ENCODE results near the gene SENP6. TPM values are rescaled to one million over a fixed set of nuclear protein-coding genes. Genes with fewer than 3 reads are reported as not detected.
"Not testable (repeated sequence)": the region's sequence is repeated elsewhere in the genome, so short reads cannot be mapped to it uniquely, and the experiment has no call there.

The SENP6 gene
- total RNA-seq, 1 donor from 2014 or later: 81.7 TPM

- Mint-ChIP-seq H3K9me3 (no peaks in the 10 kb centered on the region), H3K27me3 (ENCODE audit: insufficient read depth) (no peaks in the 10 kb centered on the region), H3K4me1 (ENCODE audit: low read depth) (peaks cover 73% of the 10 kb centered on the region), H3K27ac (peak overlapping the region; percentile 79), H3K36me3 (ENCODE audit: low read depth) (peaks cover 21% of the 10 kb centered on the region), H3K4me3 (peak overlapping the region; percentile 29)
- DNase-seq (ENCODE audit: low spot score): peak; percentile 22
- intact Hi-C loops (cut with micrococcal nuclease): loop anchor here (1.0 to 5.0 kb wide), 4 partner anchors 9 to 220 kb away; no protein-coding TSS in a partner anchor
Observed at GRCh38 chr6:75611702-75612375, 10.2 kb downstream of the SENP6 start.

DNA sequence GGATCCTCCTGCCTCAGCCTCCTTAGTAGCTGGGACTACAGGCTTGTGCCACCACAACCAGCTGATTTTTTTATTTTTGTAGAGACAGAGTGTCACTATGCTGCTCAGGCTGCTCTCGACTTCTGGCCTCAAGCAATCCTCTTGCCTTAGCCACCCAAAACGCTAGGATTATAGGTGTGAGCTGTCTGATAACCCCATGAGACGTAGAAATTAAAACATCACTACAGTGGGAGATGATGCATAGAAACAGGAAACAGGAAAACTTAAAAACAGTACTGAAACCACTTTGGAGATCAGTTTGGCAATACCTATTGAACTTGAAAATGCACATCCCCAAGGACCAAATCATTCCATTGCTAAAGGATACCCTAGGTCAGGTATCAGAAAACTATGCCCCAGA is 10.8 kb downstream of the SENP6 start:
- peaks cover 68% of the 10 kb centered on the region for H3K4me1 Mint-ChIP-seq (ENCODE audit: low read depth)
- peak overlapping the region; percentile 79 for H3K27ac Mint-ChIP-seq
- intact Hi-C loops (cut with micrococcal nuclease): loop anchor here (1.0 to 5.0 kb wide), 4 partner anchors 9 to 220 kb away; no protein-coding TSS in a partner anchor
- no peaks in the 10 kb centered on the region for H3K27me3 Mint-ChIP-seq (ENCODE audit: insufficient read depth)
- H3K4me3 Mint-ChIP-seq: peak overlapping the region; percentile 17
- H3K36me3 Mint-ChIP-seq (ENCODE audit: low read depth): peaks cover 18% of the 10 kb centered on the region
- no peak for DNase-seq (ENCODE audit: low spot score)
- no peaks in the 10 kb centered on the region for H3K9me3 Mint-ChIP-seq

DNA sequence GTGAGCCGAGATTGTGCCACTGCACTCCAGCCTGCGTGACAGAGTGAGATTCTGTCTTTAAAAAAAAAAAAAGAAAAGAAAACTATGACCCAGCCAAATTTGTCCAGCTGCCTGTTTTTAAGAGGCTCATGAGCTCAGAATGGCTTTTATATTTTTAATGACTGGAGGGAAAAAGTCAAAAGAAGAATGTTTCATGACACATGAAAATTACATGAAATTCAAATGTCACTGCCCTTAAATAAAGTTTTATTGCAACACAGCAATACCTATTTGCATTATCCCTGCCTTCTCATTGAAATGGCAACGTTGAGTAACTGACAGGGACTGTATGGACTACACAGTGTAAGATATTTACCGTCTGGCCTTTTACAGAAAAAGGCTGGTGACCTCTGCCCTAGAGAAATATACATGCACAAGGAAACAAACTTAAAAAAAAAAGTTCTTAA is 11.4 kb downstream of the SENP6 start:
- H3K27ac Mint-ChIP-seq: no peak overlapping the region
- DNase-seq (ENCODE audit: low spot score): no peak
- intact Hi-C loops (cut with micrococcal nuclease): loop anchor here (5.0 kb wide), 3 partner anchors 94 to 219 kb away; no protein-coding TSS in a partner anchor
- H3K9me3 Mint-ChIP-seq: no peaks in the 10 kb centered on the region
- H3K36me3 Mint-ChIP-seq (ENCODE audit: low read depth): peaks cover 22% of the 10 kb centered on the region
- H3K4me1 Mint-ChIP-seq (ENCODE audit: low read depth): peaks cover 68% of the 10 kb centered on the region
- no peaks in the 10 kb centered on the region for H3K27me3 Mint-ChIP-seq (ENCODE audit: insufficient read depth)
- H3K4me3 Mint-ChIP-seq: no peak overlapping the region

GRCh38 chr6:75618437-75618836 is 16.8 kb downstream of the SENP6 start:
- intact Hi-C loops (cut with micrococcal nuclease): no loop called here
- H3K4me3 Mint-ChIP-seq: no peak overlapping the region
- H3K9me3 Mint-ChIP-seq: no peaks in the 10 kb centered on the region
- H3K36me3 Mint-ChIP-seq (ENCODE audit: low read depth): peaks cover 26% of the 10 kb centered on the region
- H3K4me1 Mint-ChIP-seq (ENCODE audit: low read depth): peaks cover 48% of the 10 kb centered on the region
- H3K27me3 Mint-ChIP-seq (ENCODE audit: insufficient read depth): no peaks in the 10 kb centered on the region
- no peak for DNase-seq (ENCODE audit: low spot score)
- H3K27ac Mint-ChIP-seq: no peak overlapping the region

DNA sequence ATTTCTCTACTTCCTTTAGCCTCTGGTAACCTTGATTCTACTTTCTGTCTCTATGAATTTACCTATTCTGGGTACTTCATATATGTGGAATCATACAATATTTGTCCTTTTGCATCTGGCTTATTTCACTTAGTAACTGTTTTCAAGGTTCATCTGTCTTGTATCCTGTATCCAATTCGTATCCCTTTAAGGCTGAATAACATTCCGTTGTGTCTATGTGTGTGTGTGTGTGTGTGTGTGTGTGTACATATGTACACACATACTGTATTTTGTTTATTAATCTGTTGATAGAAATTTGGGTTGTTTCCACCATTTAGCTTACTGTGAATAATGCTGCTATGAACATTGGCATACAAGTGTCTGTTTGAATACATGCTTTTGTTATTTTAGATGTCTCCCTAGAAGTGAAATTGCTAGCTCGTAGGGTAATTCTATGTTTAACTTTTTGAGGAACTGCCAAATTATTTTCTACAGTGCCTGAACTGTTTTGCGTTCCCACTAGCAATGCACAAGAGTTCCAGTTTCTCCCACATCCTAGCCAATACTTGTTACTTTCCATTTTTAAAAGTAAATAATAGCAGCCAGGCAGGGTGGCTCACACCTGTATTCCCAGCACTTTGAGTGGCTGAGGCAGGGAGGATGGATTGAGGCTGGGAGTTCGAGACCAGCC is 17.7 kb downstream of the SENP6 start:
- Mint-ChIP-seq H3K36me3 (ENCODE audit: low read depth) (peaks cover 27% of the 10 kb centered on the region), H3K9me3 (no peaks in the 10 kb centered on the region), H3K4me1 (ENCODE audit: low read depth) (peaks cover 41% of the 10 kb centered on the region), H3K27ac (no peak overlapping the region), H3K4me3 (no peak overlapping the region), H3K27me3 (ENCODE audit: insufficient read depth) (no peaks in the 10 kb centered on the region)
- intact Hi-C loops (cut with micrococcal nuclease): no loop called here
- DNase-seq (ENCODE audit: low spot score): no peak

- no peak for DNase-seq (ENCODE audit: low spot score)
- H3K36me3 Mint-ChIP-seq (ENCODE audit: low read depth): peaks cover 27% of the 10 kb centered on the region
- H3K27me3 Mint-ChIP-seq (ENCODE audit: insufficient read depth): no peaks in the 10 kb centered on the region
- no peak overlapping the region for H3K27ac Mint-ChIP-seq
- no peak overlapping the region for H3K4me3 Mint-ChIP-seq
- H3K4me1 Mint-ChIP-seq (ENCODE audit: low read depth): peaks cover 39% of the 10 kb centered on the region
- intact Hi-C loops (cut with micrococcal nuclease): no loop called here
- H3K9me3 Mint-ChIP-seq: no peaks in the 10 kb centered on the region
Observed at GRCh38 chr6:75620381-75621304, 19.0 kb downstream of the SENP6 start.

- intact Hi-C loops (cut with micrococcal nuclease): no loop called here
- H3K9me3 Mint-ChIP-seq: no peaks in the 10 kb centered on the region
- H3K27me3 Mint-ChIP-seq (ENCODE audit: insufficient read depth): no peaks in the 10 kb centered on the region
- H3K27ac Mint-ChIP-seq: no peak overlapping the region
- H3K4me3 Mint-ChIP-seq: no peak overlapping the region
- peaks cover 24% of the 10 kb centered on the region for H3K36me3 Mint-ChIP-seq (ENCODE audit: low read depth)
- no peak for DNase-seq (ENCODE audit: low spot score)
- H3K4me1 Mint-ChIP-seq (ENCODE audit: low read depth): peaks cover 33% of the 10 kb centered on the region
Observed at GRCh38 chr6:75621846-75622245, 20.2 kb downstream of the SENP6 start.

DNA sequence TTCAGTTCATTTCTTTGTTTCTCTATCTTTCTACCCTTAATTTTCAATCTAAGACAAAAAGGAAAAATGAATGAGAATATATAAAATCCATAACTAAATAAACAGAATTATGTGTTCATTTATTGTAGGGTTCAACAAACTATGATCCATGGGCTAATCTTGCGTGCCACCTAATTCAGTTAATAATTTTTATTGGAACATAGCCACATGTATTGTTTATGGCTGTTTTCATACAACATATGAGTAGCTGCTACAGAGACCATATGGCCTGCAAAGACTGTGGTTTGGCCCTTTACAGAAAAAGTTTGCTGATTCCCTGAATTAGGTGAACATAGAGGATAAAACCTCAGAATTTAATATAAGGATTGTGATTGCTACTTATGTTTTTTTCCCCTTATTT is 21.8 kb downstream of the SENP6 start:
- no peak for DNase-seq (ENCODE audit: low spot score)
- Mint-ChIP-seq H3K36me3 (ENCODE audit: low read depth) (peaks cover 18% of the 10 kb centered on the region), H3K27me3 (ENCODE audit: insufficient read depth) (no peaks in the 10 kb centered on the region), H3K27ac (no peak overlapping the region), H3K9me3 (no peaks in the 10 kb centered on the region), H3K4me1 (ENCODE audit: low read depth) (peaks cover 23% of the 10 kb centered on the region), H3K4me3 (no peak overlapping the region)
- intact Hi-C loops (cut with micrococcal nuclease): no loop called here

GRCh38 chr6:75624335-75624734 is 22.7 kb downstream of the SENP6 start:
- Mint-ChIP-seq H3K4me3 (no peak overlapping the region), H3K4me1 (ENCODE audit: low read depth) (peaks cover 20% of the 10 kb centered on the region), H3K36me3 (ENCODE audit: low read depth) (peaks cover 19% of the 10 kb centered on the region), H3K9me3 (no peaks in the 10 kb centered on the region), H3K27ac (no peak overlapping the region), H3K27me3 (ENCODE audit: insufficient read depth) (no peaks in the 10 kb centered on the region)
- no peak for DNase-seq (ENCODE audit: low spot score)
- intact Hi-C loops (cut with micrococcal nuclease): no loop called here

DNA sequence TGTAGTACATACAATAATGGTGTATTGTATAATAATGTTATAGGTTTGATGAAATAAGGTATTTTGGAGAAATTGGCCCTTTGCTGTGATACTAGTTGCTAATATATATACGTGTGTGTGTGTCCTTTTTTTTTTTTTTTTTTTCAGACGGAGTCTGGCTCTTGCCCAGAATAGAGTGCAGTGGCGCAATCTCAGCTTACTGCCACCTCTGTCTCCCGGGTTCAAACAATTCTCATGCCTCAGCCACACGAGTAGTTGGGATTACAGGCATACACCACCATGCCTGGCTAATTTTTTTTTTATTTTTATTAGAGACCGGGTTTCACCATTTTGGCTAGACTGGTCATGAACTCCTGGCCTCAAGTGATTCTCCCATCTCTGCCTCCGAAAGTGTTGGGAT is 23.3 kb downstream of the SENP6 start:
- no peak for DNase-seq (ENCODE audit: low spot score)
- Mint-ChIP-seq H3K4me3 (no peak overlapping the region), H3K9me3 (no peaks in the 10 kb centered on the region), H3K27me3 (ENCODE audit: insufficient read depth) (no peaks in the 10 kb centered on the region), H3K4me1 (ENCODE audit: low read depth) (peaks cover 20% of the 10 kb centered on the region), H3K27ac (no peak overlapping the region), H3K36me3 (ENCODE audit: low read depth) (peaks cover 23% of the 10 kb centered on the region)
- intact Hi-C loops (cut with micrococcal nuclease): no loop called here

GRCh38 chr6:75626561-75626960 is 24.9 kb downstream of the SENP6 start:
- Mint-ChIP-seq H3K27ac (no peak overlapping the region), H3K9me3 (no peaks in the 10 kb centered on the region), H3K4me1 (ENCODE audit: low read depth) (peaks cover 4% of the 10 kb centered on the region), H3K36me3 (ENCODE audit: low read depth) (peaks cover 24% of the 10 kb centered on the region), H3K27me3 (ENCODE audit: insufficient read depth) (no peaks in the 10 kb centered on the region), H3K4me3 (no peak overlapping the region)
- intact Hi-C loops (cut with micrococcal nuclease): no loop called here
- DNase-seq (ENCODE audit: low spot score): no peak

DNA sequence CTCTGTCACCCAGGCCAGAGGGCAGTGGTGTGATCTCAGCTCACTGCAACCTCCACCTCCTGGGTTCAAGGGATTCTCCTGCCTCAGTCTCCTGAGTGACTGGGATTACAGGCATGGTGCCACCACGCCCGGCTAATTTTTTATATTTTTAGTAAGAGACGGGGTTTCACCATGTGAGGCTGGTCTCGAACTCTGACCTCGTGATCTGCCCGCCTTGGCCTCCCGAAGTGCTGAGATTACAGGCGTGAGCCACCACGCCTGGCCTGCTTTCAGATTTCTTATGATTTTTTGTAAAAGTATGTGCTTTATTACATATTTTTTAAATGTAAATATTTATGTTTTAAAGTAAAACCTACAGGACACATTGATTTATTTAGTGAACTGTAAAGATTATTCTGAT is 26.0 kb downstream of the SENP6 start:
- DNase-seq (ENCODE audit: low spot score); H3K4me3 Mint-ChIP-seq; H3K9me3 Mint-ChIP-seq; H3K27ac Mint-ChIP-seq; intact Hi-C loops (cut with micrococcal nuclease); H3K27me3 Mint-ChIP-seq (ENCODE audit: insufficient read depth); H3K4me1 Mint-ChIP-seq (ENCODE audit: low read depth): not testable (repeated sequence)
- H3K36me3 Mint-ChIP-seq (ENCODE audit: low read depth): peaks cover 21% of the 10 kb centered on the region
